ENCODE data around the gene RIC3.

DNA sequence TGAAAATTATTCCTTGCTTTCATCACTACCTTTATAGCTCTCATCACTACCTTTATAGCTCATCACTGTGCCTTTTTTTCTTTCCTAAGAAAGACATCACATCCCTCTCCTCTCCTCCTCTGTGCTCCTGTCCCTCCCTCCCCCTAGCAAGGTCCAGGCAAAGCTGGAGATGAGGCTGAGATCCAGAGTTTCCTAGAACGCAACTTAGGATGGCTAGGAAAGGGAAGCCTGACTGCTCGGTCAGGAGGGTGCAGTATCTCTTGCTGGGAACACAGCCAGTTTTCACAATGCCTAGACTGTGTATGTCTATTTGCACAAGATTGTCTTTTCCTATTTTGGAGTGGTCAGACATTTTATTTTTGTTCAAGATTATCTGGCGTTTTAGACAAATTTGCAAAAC, 63.2 kb downstream of the RIC3 start:
- TF ChIP-seq CTCF (conservative IDR thresholded peaks at IDR 0.05 in 1 of 2, IDR thresholded peaks at IDR 0.05 in 1 of 2; ENCODE audit: extremely low read depth in 1 of 2, insufficient read depth in 1 of 2, low read depth in 1 of 2, low read length in 2 of 2) (no peak), EZH2 (IDR thresholded peaks at IDR 0.05; ENCODE audit: borderline replicate concordance, low read length) (no peak)

Data from mammary epithelial cell (primary cell).